GM13977 (cell line): ENCODE data around the gene YY1.
A peak's percentile ranks its signal among the peaks of the same experiment; 100 is the strongest.

Experiments
- DNase-seq: peaks from one replicate; pipeline ENCODE4 v3.0.0; 2012; ENCODE audit warnings: low spot score
- in situ Hi-C: fragments of 300-500 bp; cut with MboI; formaldehyde crosslinking; loops from one replicate; pipeline ENCODE4 v1.12.0; 2022; ENCODE audit warnings: low sequenced_read_pairs, low pct_unique_long_range_greater_than_20kb, mixed read lengths, inconsistent platforms; ENCODE audit not compliant: unreplicated experiment
- TF ChIP-seq, protein P1 (sequence below): IDR thresholded peaks from 2 replicates; pipeline ENCODE4 v1.5.1; 2012; ENCODE audit warnings: mild to moderate bottlenecking, control low read depth; ENCODE audit not compliant: insufficient read depth; ENCODE audit errors: extremely low read depth, missing control alignments

YY1 gene

DNA sequence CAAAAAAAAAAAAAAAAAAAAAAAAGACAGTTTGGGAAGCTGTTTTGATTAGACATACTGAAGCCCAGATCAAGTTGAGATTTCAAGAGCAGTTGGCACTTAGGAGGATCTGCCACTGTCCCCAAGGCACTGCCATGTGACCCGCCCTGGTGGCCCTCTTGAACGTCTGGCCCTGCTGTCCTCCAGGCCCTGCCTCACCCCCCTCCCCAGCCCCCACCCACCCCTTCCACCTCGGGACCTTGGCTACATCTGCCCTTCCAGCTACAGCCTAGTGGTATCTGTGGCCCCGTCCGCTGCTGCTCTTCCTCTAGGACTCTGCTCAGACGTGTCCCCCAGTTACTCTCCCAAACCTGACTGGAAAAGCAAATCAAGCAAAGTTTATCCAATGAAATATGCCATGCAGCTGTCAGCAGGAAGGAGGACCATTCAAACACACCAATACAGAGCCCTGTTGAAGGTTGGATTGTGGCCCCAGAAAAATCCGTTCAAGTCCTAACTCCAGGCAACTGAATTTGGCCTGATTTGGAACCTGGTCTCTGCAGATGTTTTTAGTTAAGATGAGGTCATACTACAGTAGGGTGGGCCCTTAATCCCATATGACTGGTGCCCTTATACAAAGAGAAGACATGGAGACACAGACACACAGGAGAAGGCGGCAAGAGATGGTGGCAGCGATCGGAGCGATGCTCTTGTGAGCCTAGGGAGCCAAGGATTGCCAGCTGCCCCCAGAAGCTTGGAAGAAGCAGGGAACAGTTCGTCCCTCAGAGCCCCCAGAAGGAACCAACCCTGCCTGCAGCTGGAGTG, 49.6 kb downstream of the YY1 start:
- DNase-seq: no peak
- TF ChIP-seq, protein P1, sequence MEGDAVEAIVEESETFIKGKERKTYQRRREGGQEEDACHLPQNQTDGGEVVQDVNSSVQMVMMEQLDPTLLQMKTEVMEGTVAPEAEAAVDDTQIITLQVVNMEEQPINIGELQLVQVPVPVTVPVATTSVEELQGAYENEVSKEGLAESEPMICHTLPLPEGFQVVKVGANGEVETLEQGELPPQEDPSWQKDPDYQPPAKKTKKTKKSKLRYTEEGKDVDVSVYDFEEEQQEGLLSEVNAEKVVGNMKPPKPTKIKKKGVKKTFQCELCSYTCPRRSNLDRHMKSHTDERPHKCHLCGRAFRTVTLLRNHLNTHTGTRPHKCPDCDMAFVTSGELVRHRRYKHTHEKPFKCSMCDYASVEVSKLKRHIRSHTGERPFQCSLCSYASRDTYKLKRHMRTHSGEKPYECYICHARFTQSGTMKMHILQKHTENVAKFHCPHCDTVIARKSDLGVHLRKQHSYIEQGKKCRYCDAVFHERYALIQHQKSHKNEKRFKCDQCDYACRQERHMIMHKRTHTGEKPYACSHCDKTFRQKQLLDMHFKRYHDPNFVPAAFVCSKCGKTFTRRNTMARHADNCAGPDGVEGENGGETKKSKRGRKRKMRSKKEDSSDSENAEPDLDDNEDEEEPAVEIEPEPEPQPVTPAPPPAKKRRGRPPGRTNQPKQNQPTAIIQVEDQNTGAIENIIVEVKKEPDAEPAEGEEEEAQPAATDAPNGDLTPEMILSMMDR: no peak
- in situ Hi-C loops: no loop called here

- TF ChIP-seq, protein P1: no peak
- peak; percentile 27 for DNase-seq
- in situ Hi-C loops: no loop called here
These were observed 51.1 kb downstream of the YY1 start for GRCh38 chr14:100289916-100290606.

- DNase-seq: peak; percentile 9
- in situ Hi-C loops: no loop called here
- TF ChIP-seq, protein P1: no peak
These were observed 51.8 kb downstream of the YY1 start for GRCh38 chr14:100290607-100291304.

DNA sequence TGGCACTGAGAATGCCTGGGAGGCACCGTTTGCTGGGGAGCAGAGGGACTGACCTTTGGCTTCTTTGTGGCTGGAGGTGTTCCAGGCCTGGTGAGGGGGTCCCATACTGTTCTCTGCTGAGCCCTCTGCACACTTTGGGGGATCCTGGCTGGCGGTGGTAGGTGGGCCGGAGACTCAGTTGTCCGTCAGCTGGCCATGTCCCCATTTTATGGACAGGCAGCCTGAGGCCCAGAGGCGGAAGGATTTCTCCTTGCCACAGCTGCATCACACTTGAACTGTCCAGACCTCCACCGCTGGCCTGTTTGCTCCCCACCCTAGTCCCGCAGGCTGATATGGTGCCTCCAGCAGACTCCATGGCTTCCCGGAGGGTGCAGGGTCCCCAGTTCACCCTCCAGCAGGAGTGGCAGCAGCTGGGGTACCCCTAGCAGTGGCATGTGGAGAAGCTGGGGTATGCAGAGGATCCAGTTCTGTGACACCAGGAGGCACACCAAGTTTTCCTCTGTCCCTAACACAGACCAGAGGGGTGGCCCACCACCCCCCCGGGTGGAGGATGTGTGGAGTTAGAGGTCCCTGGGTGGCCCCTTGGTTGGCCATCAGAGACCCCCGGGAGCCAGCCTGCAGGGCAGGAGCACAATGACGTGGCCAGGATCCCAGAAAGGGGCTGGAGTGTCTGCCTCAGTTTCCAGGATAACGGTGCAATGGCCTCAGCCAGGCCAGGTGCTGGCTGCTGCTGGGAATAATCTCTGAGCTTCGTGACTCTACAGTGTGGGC, 52.5 kb downstream of the YY1 start:
- in situ Hi-C loops: no loop called here
- TF ChIP-seq, protein P1: no peak

GRCh38 chr14:100292301-100292775, 53.4 kb downstream of the YY1 start:
- in situ Hi-C loops: no loop called here
- TF ChIP-seq, protein P1: no peak
- no peak for DNase-seq

More for the DNA sequence above, 52.5 kb downstream of the YY1 start:
- peak; percentile 18 for DNase-seq
